H9 (cell line): Measurements from ENCODE around the gene PRKAG1. TPM values are rescaled to one million over a fixed set of nuclear protein-coding genes. Genes with fewer than 3 reads are reported as not detected.

ENCODE experiments used
- DNase-seq: peaks from one replicate; pipeline ENCODE4 v3.0.0-alpha.2; 2017
- H2AFZ ChIP-seq: one replicate; pipeline ENCODE4 v1.6.1; 2013; ENCODE audit warnings: mild to moderate bottlenecking, low read length, control low read depth, moderate library complexity
- H2AK5ac ChIP-seq: 2 replicates; pipeline ENCODE4 v1.6.1; 2013; ENCODE audit warnings: low read length, control low read depth, mixed read lengths; ENCODE audit not compliant: insufficient read length
- H2BK120ac ChIP-seq: one replicate; pipeline ENCODE4 v1.6.1; 2013; ENCODE audit warnings: low read depth, mild to moderate bottlenecking, low read length, control low read depth, inconsistent platforms; ENCODE audit not compliant: poor library complexity, severe bottlenecking
- H2BK12ac ChIP-seq: 2 replicates; pipeline ENCODE4 v1.6.1; 2013; ENCODE audit warnings: low read length, control low read depth, mixed read lengths, low read depth; ENCODE audit not compliant: insufficient read length
- H2BK15ac ChIP-seq: 2 replicates; pipeline ENCODE4 v1.6.1; 2013; ENCODE audit warnings: low read depth, low read length, control low read depth
- H2BK20ac ChIP-seq: one replicate; pipeline ENCODE4 v1.6.1; 2013; ENCODE audit warnings: low read depth, mild to moderate bottlenecking, low read length, control low read depth, inconsistent platforms; ENCODE audit not compliant: poor library complexity, severe bottlenecking
- H2BK5ac ChIP-seq: 2 replicates; pipeline ENCODE4 v1.6.1; 2013; ENCODE audit warnings: low read length, control low read depth, mixed read lengths; ENCODE audit not compliant: insufficient read length
- H3K14ac ChIP-seq: 2 replicates; pipeline ENCODE4 v1.6.1; 2013; ENCODE audit warnings: low read length, control low read depth; ENCODE audit not compliant: insufficient read depth
- H3K18ac ChIP-seq: 2 replicates; pipeline ENCODE4 v1.6.1; 2013; ENCODE audit warnings: low read depth, mild to moderate bottlenecking, mixed read lengths, low read length, control low read depth; ENCODE audit not compliant: insufficient read length
- H3K23ac ChIP-seq: 2 replicates; pipeline ENCODE4 v1.6.1; 2013; ENCODE audit warnings: low read length, control low read depth, mixed read lengths, low read depth; ENCODE audit not compliant: insufficient read length
- H3K23me2 ChIP-seq: 2 replicates; pipeline ENCODE4 v1.6.1; 2013; ENCODE audit warnings: low read depth, mild to moderate bottlenecking, mixed read lengths, low read length, control low read depth; ENCODE audit not compliant: insufficient read length, poor library complexity, severe bottlenecking
- H3K27ac ChIP-seq: 2 replicates; pipeline ENCODE4 v1.5.1; 2013; ENCODE audit warnings: low read length, control low read depth, mixed read lengths, low read depth; ENCODE audit not compliant: insufficient read length
- H3K27me3 ChIP-seq: 2 replicates; pipeline ENCODE4 v1.6.1; 2013; ENCODE audit warnings: low read length, control low read depth, inconsistent platforms; ENCODE audit not compliant: insufficient read depth
- H3K4ac ChIP-seq: 2 replicates; pipeline ENCODE4 v1.6.1; 2013; ENCODE audit warnings: low read depth, mild to moderate bottlenecking, control low read depth, inconsistent platforms, low read length, moderate library complexity
- H3K4me1 ChIP-seq: 2 replicates; pipeline ENCODE4 v1.6.1; 2013; ENCODE audit warnings: low read length, control low read depth, inconsistent platforms; ENCODE audit not compliant: insufficient read depth
- H3K4me2 ChIP-seq: 2 replicates; pipeline ENCODE4 v1.6.1; 2013; ENCODE audit warnings: low read length, control low read depth, mixed read lengths; ENCODE audit not compliant: insufficient read length, insufficient read depth
- H3K56ac ChIP-seq: 2 replicates; pipeline ENCODE4 v1.6.1; 2013; ENCODE audit warnings: low read depth, mild to moderate bottlenecking, mixed read lengths, low read length, control low read depth; ENCODE audit not compliant: insufficient read length
- H3K79me1 ChIP-seq: 2 replicates; pipeline ENCODE4 v1.6.1; 2013; ENCODE audit warnings: low read depth, mild to moderate bottlenecking, moderate library complexity, low read length, control low read depth, inconsistent platforms; ENCODE audit not compliant: insufficient read depth, poor library complexity, severe bottlenecking
- H3K79me2 ChIP-seq: 2 replicates; pipeline ENCODE4 v1.6.1; 2013; ENCODE audit warnings: low read length, control low read depth, inconsistent platforms; ENCODE audit not compliant: insufficient read depth
- H3K9ac ChIP-seq: 2 replicates; pipeline ENCODE4 v1.6.1; 2013; ENCODE audit warnings: low read length, control low read depth, mixed read lengths; ENCODE audit not compliant: insufficient read length; ENCODE audit errors: extremely low read depth
- H3K9me3 ChIP-seq: one replicate; pipeline ENCODE4 v1.6.1; 2013; ENCODE audit warnings: low read depth, low read length, inconsistent platforms; ENCODE audit not compliant: control insufficient read depth
- H3T11ph ChIP-seq: one replicate; pipeline ENCODE4 v1.6.1; 2013; ENCODE audit warnings: mild to moderate bottlenecking, low read length, control low read depth, inconsistent platforms
- H4K20me1 ChIP-seq: one replicate; pipeline ENCODE4 v1.6.1; 2013; ENCODE audit not compliant: control insufficient read depth, insufficient read length, insufficient read depth
- H4K5ac ChIP-seq: 2 replicates; pipeline ENCODE4 v1.6.1; 2013; ENCODE audit warnings: low read depth, mild to moderate bottlenecking, mixed read lengths, low read length, control low read depth; ENCODE audit not compliant: insufficient read length
- H4K8ac ChIP-seq: replicated peaks from 2 replicates; pipeline ENCODE4 v1.6.1; 2013; ENCODE audit warnings: low read length, control low read depth, mixed read lengths, low read depth; ENCODE audit not compliant: insufficient read length
- H4K91ac ChIP-seq: 2 replicates; pipeline ENCODE4 v1.6.1; 2013; ENCODE audit warnings: low read depth, mild to moderate bottlenecking, moderate library complexity, mixed read lengths, low read length, control low read depth; ENCODE audit not compliant: insufficient read length
- H3K27ac Mint-ChIP-seq, 3 experiments: 2 replicates in 2 of 3; 3 replicates in 1 of 3; pipeline ENCODE4 v1.8.0; 2020 to 2021; ENCODE audit warnings: mixed read lengths in 3 of 3, mild to moderate bottlenecking in 1 of 3, moderate library complexity in 1 of 3
- H3K27me3 Mint-ChIP-seq: 2 replicates; pipeline ENCODE4 v1.8.0; 2021; ENCODE audit warnings: low read depth, mild to moderate bottlenecking, moderate library complexity, mixed read lengths
- H3K36me3 Mint-ChIP-seq, 3 experiments: 2 replicates in 2 of 3; 3 replicates in 1 of 3; pipeline ENCODE4 v1.8.0; 2020 to 2021; ENCODE audit warnings: low read depth in 3 of 3, mixed read lengths in 3 of 3; ENCODE audit not compliant: insufficient read depth in 1 of 3
- H3K4me1 Mint-ChIP-seq, 2 experiments: 2 replicates each; pipeline ENCODE4 v1.8.0; 2020; ENCODE audit warnings: mixed read lengths in 2 of 2
- H3K4me3 Mint-ChIP-seq, 2 experiments: 2 replicates in 1 of 2; 3 replicates in 1 of 2; pipeline ENCODE4 v1.8.0; 2020 to 2021; ENCODE audit warnings: mild to moderate bottlenecking in 2 of 2, mixed read lengths in 2 of 2, moderate library complexity in 1 of 2
- H3K9me3 Mint-ChIP-seq, 2 experiments: 2 replicates in 1 of 2; 3 replicates in 1 of 2; pipeline ENCODE4 v1.8.0; 2020; ENCODE audit warnings: mild to moderate bottlenecking in 2 of 2, mixed read lengths in 2 of 2, moderate library complexity in 1 of 2
- WGBS: extraction: QIAGEN DNeasy Blood & Tissue Kit; methylation state at CpG from one replicate; pipeline ENCODE4 v1.1.7; 2013; ENCODE audit warnings: missing lambda C conversion rate, low lambda C conversion rate, mixed read lengths; ENCODE audit not compliant: insufficient read length; ENCODE audit errors: extremely low coverage; 5-methylcytosine and 5-hydroxymethylcytosine counted together
- total RNA-seq: library from RNA; stranded (reverse); gene quantifications from 2 replicates; pipeline ENCODE4 v1.2.1, GENCODE V29; 2021
- TF ChIP-seq, protein P1 (sequence below): fragments of 200-600 bp; sonication (generic); conservative IDR thresholded peaks from 3 replicates; pipeline ENCODE4 v1.8.0; 2021; ENCODE audit warnings: antibody characterized with exemption, mild to moderate bottlenecking

PRKAG1 gene
- total RNA-seq, 1 experiment from 2014 or later: 34.8 TPM

GRCh38 chr12:49041881-49042484 lies 23.4 kb upstream of the PRKAG1 start:
- Mint-ChIP-seq H3K27me3 (no peaks in the 10 kb centered on the region), H3K27ac (no peak overlapping the region), H3K9me3 (no peaks in the 10 kb centered on the region), H3K36me3 (peaks cover 64 to 98% (median 92%) of the 10 kb centered on the region in 3 experiments), H3K4me3 (no peak overlapping the region), H3K4me1 (no peaks in the 10 kb centered on the region)
- Histone ChIP-seq H3K27ac (no peak overlapping the region), H3K79me1 (no peaks in the 10 kb centered on the region), H2BK120ac (no peak overlapping the region), H3K9me3 (no peaks in the 10 kb centered on the region), H3K4me2 (no peak overlapping the region), H2AFZ (no peak overlapping the region), H3K56ac (no peak overlapping the region), H2BK5ac (no peak overlapping the region), H3K18ac (no peak overlapping the region), H4K20me1 (no peaks in the 10 kb centered on the region), H3K23me2 (no peaks in the 10 kb centered on the region), H3K14ac (no peak overlapping the region), H3K4me1 (no peaks in the 10 kb centered on the region), H4K91ac (no peak overlapping the region), H3K79me2 (no peaks in the 10 kb centered on the region), H3T11ph (no peak overlapping the region), H3K27me3 (no peaks in the 10 kb centered on the region), H3K23ac (no peak overlapping the region), H4K5ac (no peak overlapping the region), H2AK5ac (no peak overlapping the region), H3K4ac (no peak overlapping the region), H3K9ac (no peak overlapping the region), H4K8ac (no peak overlapping the region), H2BK20ac (no peak overlapping the region), H2BK15ac (no peak overlapping the region), H2BK12ac (no peak overlapping the region)
- TF ChIP-seq, protein P1, sequence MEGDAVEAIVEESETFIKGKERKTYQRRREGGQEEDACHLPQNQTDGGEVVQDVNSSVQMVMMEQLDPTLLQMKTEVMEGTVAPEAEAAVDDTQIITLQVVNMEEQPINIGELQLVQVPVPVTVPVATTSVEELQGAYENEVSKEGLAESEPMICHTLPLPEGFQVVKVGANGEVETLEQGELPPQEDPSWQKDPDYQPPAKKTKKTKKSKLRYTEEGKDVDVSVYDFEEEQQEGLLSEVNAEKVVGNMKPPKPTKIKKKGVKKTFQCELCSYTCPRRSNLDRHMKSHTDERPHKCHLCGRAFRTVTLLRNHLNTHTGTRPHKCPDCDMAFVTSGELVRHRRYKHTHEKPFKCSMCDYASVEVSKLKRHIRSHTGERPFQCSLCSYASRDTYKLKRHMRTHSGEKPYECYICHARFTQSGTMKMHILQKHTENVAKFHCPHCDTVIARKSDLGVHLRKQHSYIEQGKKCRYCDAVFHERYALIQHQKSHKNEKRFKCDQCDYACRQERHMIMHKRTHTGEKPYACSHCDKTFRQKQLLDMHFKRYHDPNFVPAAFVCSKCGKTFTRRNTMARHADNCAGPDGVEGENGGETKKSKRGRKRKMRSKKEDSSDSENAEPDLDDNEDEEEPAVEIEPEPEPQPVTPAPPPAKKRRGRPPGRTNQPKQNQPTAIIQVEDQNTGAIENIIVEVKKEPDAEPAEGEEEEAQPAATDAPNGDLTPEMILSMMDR: no peak
- no peak for DNase-seq
- WGBS: no CpG with 5 or more reads among the region's 18 CpGs
